SK-N-SH treated with all-trans-retinoic acid at 6 μM for 48 hours (cell line): ENCODE data around the gene SPOCK2.

Source experiments
- ATAC-seq: fragments of 200-7000 bp; cut with Tn5 transposase; 3 replicates; pipeline ENCODE4 v1.9.1; 2020; ENCODE audit warnings: mild to moderate bottlenecking, moderate library complexity
- CSDC2 ChIP-seq: fragments of 250-450 bp; sonication (Bioruptor Pico); IDR thresholded peaks from 2 replicates; pipeline ENCODE4 v1.5.0; 2020; ENCODE audit warnings: mild to moderate bottlenecking, moderate library complexity
- ESRRG ChIP-seq: fragments of 250-450 bp; sonication (Bioruptor Pico); IDR thresholded peaks from 2 replicates; pipeline ENCODE4 v1.6.1; 2021; ENCODE audit warnings: mild to moderate bottlenecking
- GLIS3 ChIP-seq: fragments of 250-450 bp; sonication (Bioruptor Pico); IDR thresholded peaks from 2 replicates; pipeline ENCODE4 v1.5.0; 2020; ENCODE audit warnings: mild to moderate bottlenecking, moderate library complexity
- ISL1 ChIP-seq: fragments of 250-450 bp; sonication (Bioruptor Pico); IDR thresholded peaks from 2 replicates; pipeline ENCODE4 v2.1.2; 2022; ENCODE audit warnings: mild to moderate bottlenecking, moderate library complexity
- OSR1 ChIP-seq: fragments of 250-450 bp; sonication (Bioruptor Pico); IDR thresholded peaks from 2 replicates; pipeline ENCODE4 v1.8.0; 2022; ENCODE audit warnings: moderate library complexity, mild to moderate bottlenecking, inconsistent platforms
- PPARA ChIP-seq: fragments of 250-450 bp; sonication (Bioruptor Pico); IDR thresholded peaks from 2 replicates; pipeline ENCODE4 v1.5.0; 2020; ENCODE audit warnings: mild to moderate bottlenecking, borderline replicate concordance
- RARB ChIP-seq: fragments of 250-450 bp; sonication (Bioruptor Pico); IDR thresholded peaks from 2 replicates; pipeline ENCODE4 v1.8.0; 2021; ENCODE audit warnings: mild to moderate bottlenecking, moderate library complexity
- SNAI2 ChIP-seq: fragments of 250-450 bp; sonication (Bioruptor Pico); IDR thresholded peaks from 2 replicates; pipeline ENCODE4 v1.5.0; 2020; ENCODE audit warnings: mild to moderate bottlenecking, moderate library complexity
- TCF4 ChIP-seq: fragments of 250-450 bp; sonication (Bioruptor Pico); IDR thresholded peaks from 2 replicates; pipeline ENCODE4 v1.8.0; 2021; ENCODE audit warnings: mild to moderate bottlenecking, moderate library complexity, borderline replicate concordance
- TOX ChIP-seq: fragments of 250-450 bp; sonication (Bioruptor Pico); IDR thresholded peaks from 2 replicates; pipeline ENCODE4 v1.8.0; 2021; ENCODE audit warnings: mild to moderate bottlenecking, moderate library complexity, borderline replicate concordance
- ZC3H10 ChIP-seq: fragments of 250-450 bp; sonication (Bioruptor Pico); IDR thresholded peaks from 2 replicates; pipeline ENCODE4 v1.5.1; 2021; ENCODE audit warnings: mild to moderate bottlenecking, moderate library complexity
- ZFP3 ChIP-seq: fragments of 250-450 bp; sonication (Bioruptor Pico); IDR thresholded peaks from 2 replicates; pipeline ENCODE4 v1.5.0; 2020; ENCODE audit warnings: mild to moderate bottlenecking, moderate library complexity
- ZFP30 ChIP-seq: fragments of 450-650 bp; formaldehyde crosslinking; IDR thresholded peaks from 2 replicates; pipeline ENCODE4 v1.5.0; 2022; ENCODE audit warnings: mild to moderate bottlenecking, moderate library complexity
- ZNF565 ChIP-seq: fragments of 450-650 bp; formaldehyde crosslinking; conservative IDR thresholded peaks from 2 replicates; pipeline ENCODE4 v1.5.0; 2020; ENCODE audit warnings: low read depth, mild to moderate bottlenecking, moderate library complexity
- ZNF70 ChIP-seq: fragments of 450-650 bp; formaldehyde crosslinking; IDR thresholded peaks from 2 replicates; pipeline ENCODE4 v1.5.0; 2020; ENCODE audit warnings: mild to moderate bottlenecking, moderate library complexity
- ZNF8 ChIP-seq: fragments of 450-650 bp; formaldehyde crosslinking; IDR thresholded peaks from 2 replicates; pipeline ENCODE4 v1.5.0; 2020; ENCODE audit warnings: mild to moderate bottlenecking, moderate library complexity
- TF ChIP-seq, protein P1 (sequence below): fragments of 250-450 bp; sonication (Bioruptor Pico); IDR thresholded peaks from 2 replicates; pipeline ENCODE4 v1.5.1; 2020; ENCODE audit warnings: low read depth, mild to moderate bottlenecking, moderate library complexity
- TF ChIP-seq, protein P2 (sequence below): fragments of 250-450 bp; sonication (Bioruptor Pico); IDR thresholded peaks from 2 replicates; pipeline ENCODE4 v1.5.1; 2021; ENCODE audit warnings: mild to moderate bottlenecking, moderate library complexity
- TF ChIP-seq, protein P3 (sequence below): fragments of 250-450 bp; sonication (Bioruptor Pico); IDR thresholded peaks from 2 replicates; pipeline ENCODE4 v1.8.0; 2021; ENCODE audit warnings: low read depth, mild to moderate bottlenecking, moderate library complexity, borderline replicate concordance
- TF ChIP-seq, protein P4 (sequence below): fragments of 250-450 bp; sonication (Bioruptor Pico); IDR thresholded peaks from 2 replicates; pipeline ENCODE4 v1.8.0; 2020; ENCODE audit warnings: mild to moderate bottlenecking, moderate library complexity, borderline replicate concordance

Gene SPOCK2

DNA sequence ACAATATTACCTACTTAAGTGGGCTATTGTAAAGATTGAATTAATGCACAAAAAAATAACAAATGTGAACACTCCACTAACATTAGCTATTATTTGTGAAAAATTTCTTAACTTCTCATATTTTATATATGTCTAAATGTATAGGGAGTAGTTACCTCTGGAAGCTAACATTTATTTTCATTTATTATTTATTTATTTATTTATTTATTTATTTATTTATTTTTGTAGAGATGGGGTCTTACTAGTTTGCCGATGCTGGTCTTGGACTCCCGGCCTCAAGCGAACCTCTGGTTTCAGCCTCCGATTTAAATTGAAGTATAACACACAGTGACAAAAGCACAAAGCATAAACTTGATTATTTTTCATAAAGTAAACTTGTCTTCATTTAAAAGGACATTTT, 5.1 kb upstream of the SPOCK2 start:
- ATAC-seq = no peak
- TF ChIP-seq ZFP3 (CRISPR knock-in tag) (no peak), ISL1 (CRISPR knock-in tag) (no peak), ESRRG (no peak)
- TF ChIP-seq, all 23 proteins: peak for 0

DNA sequence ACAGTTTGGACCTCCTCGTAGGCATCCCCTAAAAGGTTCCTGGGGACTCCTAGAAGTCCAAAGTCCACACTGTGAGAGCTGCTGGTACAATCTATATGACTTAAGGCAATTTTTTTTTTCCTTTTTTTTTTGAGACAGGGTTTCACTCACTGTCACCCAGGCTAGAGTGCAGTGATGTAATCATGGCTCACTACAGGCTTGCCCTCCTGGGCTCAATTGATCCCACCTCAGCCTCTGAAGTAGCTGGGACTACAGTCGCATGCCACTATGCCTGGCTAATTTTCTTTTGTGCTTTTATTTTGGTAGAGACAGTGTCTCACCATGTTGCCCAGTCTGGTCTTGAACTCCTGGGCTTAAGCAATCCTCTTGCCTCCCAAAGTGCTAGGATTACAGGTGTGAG, 4.6 kb upstream of the SPOCK2 start:
- TF ChIP-seq SNAI2 (CRISPR knock-in tag) (no peak), ZFP30 (CRISPR knock-in tag) (no peak), TCF4 (no peak), TOX (CRISPR knock-in tag) (no peak), ESRRG (no peak), RARB (CRISPR knock-in tag) (no peak), PPARA (CRISPR knock-in tag) (no peak), ISL1 (CRISPR knock-in tag) (no peak), ZNF8 (CRISPR knock-in tag) (no peak), CSDC2 (CRISPR knock-in tag) (no peak), ZNF565 (CRISPR knock-in tag) (no peak), ZNF70 (no peak)
- TF ChIP-seq, protein P1, sequence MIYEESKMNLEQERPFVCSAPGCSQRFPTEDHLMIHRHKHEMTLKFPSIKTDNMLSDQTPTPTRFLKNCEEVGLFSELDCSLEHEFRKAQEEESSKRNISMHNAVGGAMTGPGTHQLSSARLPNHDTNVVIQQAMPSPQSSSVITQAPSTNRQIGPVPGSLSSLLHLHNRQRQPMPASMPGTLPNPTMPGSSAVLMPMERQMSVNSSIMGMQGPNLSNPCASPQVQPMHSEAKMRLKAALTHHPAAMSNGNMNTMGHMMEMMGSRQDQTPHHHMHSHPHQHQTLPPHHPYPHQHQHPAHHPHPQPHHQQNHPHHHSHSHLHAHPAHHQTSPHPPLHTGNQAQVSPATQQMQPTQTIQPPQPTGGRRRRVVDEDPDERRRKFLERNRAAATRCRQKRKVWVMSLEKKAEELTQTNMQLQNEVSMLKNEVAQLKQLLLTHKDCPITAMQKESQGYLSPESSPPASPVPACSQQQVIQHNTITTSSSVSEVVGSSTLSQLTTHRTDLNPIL = no peak
- ATAC-seq = no peak

DNA sequence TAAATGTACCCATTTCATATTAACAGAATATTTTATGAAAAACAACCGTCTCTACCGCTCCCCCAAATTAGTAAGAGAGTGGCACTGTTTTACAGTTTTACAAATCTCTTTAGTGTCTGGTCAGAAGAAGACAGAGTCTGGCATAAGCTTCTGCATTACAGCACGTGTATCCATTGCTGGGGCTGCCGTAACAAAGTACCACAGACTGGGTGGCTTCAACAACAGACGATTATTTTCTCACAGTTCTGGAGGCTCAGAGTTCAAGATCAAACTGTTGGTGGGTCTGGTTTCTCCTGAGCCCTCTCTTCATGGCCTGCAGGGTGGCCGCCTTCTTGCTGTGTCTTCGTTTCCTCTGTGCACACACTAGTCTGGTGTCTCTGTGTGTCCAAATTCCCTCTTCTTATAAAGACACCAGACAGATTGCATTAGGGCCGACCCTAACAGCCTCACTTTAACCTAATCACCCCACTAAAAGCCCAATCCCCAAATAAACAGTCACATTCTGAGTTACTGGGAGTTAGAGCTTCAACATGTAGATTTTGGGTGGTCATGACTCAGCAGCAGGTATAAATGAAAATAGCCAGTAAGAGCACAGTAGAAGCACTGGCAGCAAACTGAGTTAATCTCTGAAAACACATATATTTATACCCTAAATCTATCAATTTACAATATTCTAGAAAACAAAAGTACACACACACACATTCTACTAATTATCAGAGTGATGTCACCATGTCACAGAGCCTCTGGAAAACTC, 4.0 kb upstream of the SPOCK2 start:
- no peak for ATAC-seq
- no peak for TF ChIP-seq TOX (CRISPR knock-in tag)
- no peak for TF ChIP-seq RARB (CRISPR knock-in tag)
- TF ChIP-seq, protein P2, sequence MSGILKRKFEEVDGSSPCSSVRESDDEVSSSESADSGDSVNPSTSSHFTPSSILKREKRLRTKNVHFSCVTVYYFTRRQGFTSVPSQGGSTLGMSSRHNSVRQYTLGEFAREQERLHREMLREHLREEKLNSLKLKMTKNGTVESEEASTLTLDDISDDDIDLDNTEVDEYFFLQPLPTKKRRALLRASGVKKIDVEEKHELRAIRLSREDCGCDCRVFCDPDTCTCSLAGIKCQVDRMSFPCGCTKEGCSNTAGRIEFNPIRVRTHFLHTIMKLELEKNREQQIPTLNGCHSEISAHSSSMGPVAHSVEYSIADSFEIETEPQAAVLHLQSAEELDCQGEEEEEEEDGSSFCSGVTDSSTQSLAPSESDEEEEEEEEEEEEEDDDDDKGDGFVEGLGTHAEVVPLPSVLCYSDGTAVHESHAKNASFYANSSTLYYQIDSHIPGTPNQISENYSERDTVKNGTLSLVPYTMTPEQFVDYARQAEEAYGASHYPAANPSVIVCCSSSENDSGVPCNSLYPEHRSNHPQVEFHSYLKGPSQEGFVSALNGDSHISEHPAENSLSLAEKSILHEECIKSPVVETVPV (CRISPR knock-in tag) = no peak
- TF ChIP-seq ZFP30 (CRISPR knock-in tag) = no peak
- no peak for TF ChIP-seq ESRRG
- no peak for TF ChIP-seq CSDC2 (CRISPR knock-in tag)
- no peak for TF ChIP-seq ISL1 (CRISPR knock-in tag)
- TF ChIP-seq SNAI2 (CRISPR knock-in tag) = no peak
- TF ChIP-seq, protein P3, sequence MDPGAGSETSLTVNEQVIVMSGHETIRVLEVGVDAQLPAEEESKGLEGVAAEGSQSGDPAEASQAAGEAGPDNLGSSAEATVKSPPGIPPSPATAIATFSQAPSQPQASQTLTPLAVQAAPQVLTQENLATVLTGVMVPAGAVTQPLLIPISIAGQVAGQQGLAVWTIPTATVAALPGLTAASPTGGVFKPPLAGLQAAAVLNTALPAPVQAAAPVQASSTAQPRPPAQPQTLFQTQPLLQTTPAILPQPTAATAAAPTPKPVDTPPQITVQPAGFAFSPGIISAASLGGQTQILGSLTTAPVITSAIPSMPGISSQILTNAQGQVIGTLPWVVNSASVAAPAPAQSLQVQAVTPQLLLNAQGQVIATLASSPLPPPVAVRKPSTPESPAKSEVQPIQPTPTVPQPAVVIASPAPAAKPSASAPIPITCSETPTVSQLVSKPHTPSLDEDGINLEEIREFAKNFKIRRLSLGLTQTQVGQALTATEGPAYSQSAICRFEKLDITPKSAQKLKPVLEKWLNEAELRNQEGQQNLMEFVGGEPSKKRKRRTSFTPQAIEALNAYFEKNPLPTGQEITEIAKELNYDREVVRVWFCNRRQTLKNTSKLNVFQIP (CRISPR knock-in tag) = no peak
- TF ChIP-seq ZNF70 = no peak
- no peak for TF ChIP-seq TCF4
- no peak for TF ChIP-seq ZFP3 (CRISPR knock-in tag)
- no peak for TF ChIP-seq GLIS3 (CRISPR knock-in tag)
- no peak for TF ChIP-seq ZC3H10 (CRISPR knock-in tag)

DNA sequence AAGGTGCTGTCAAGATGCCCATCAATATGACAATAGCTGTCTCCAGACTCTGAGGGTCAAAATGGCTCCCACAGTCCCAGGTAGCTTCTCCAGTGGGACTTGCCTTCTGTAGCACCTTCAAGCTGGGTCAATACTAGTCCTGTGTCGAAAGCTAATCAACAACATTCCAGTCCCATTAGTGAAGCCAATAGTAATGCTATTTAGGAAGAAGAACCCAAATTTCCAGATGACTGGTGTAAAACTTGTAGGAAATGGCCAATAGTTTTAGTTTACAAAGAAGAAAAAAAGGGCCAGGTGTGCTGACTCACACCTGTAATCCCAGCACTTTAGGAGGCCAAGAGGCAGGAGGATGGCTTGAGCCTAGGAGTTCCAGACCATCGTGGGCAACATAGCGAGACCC, 2.0 kb upstream of the SPOCK2 start:
- no peak for ATAC-seq
- TF ChIP-seq CSDC2 (CRISPR knock-in tag) (no peak), ZFP3 (CRISPR knock-in tag) (no peak), TOX (CRISPR knock-in tag) (no peak)

DNA sequence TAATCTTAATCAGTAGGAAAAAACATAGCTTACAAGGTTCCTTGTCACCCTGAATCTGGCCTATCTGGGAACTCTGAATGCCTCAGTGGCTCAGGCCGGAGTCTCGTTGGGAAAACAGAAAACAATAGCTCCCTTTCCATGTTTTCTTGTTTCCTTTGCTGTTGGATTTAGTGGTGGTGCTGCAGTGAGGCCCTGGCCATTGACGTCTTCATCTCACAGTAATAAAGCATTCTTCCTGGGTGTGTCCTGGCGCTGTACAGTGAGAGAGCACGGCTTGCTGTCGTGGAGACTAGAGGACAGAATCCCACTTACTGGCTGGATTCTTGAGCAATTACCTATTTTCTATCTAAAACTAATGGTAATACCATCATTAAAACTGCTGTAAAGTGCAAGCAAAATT, 1.3 kb upstream of the SPOCK2 start:
- ATAC-seq = no peak
- TF ChIP-seq TCF4 = no peak
- TF ChIP-seq, protein P4, sequence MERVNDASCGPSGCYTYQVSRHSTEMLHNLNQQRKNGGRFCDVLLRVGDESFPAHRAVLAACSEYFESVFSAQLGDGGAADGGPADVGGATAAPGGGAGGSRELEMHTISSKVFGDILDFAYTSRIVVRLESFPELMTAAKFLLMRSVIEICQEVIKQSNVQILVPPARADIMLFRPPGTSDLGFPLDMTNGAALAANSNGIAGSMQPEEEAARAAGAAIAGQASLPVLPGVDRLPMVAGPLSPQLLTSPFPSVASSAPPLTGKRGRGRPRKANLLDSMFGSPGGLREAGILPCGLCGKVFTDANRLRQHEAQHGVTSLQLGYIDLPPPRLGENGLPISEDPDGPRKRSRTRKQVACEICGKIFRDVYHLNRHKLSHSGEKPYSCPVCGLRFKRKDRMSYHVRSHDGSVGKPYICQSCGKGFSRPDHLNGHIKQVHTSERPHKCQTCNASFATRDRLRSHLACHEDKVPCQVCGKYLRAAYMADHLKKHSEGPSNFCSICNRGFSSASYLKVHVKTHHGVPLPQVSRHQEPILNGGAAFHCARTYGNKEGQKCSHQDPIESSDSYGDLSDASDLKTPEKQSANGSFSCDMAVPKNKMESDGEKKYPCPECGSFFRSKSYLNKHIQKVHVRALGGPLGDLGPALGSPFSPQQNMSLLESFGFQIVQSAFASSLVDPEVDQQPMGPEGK (CRISPR knock-in tag) = no peak
- TF ChIP-seq GLIS3 (CRISPR knock-in tag) = no peak
- no peak for TF ChIP-seq ZNF70
- TF ChIP-seq RARB (CRISPR knock-in tag) = no peak
- TF ChIP-seq, protein P2 (CRISPR knock-in tag) = no peak
- TF ChIP-seq CSDC2 (CRISPR knock-in tag) = no peak
- no peak for TF ChIP-seq OSR1
- TF ChIP-seq ZFP3 (CRISPR knock-in tag) = no peak
- TF ChIP-seq, protein P3 (CRISPR knock-in tag) = no peak
